T47D (cell line): ENCODE data around the gene CELA1.
A peak's percentile ranks its signal among the peaks of the same experiment; 100 is the strongest.
"Not testable (repeated sequence)": the region's sequence is repeated elsewhere in the genome, so short reads cannot be mapped to it uniquely, and the experiment has no call there.

Experiments used
- DNase-seq, 2 experiments: peaks; one replicate each; pipeline versions ENCODE4 v3.0.0 to v3.0.0-alpha.2; 2011 to 2012; ENCODE audit warnings: low read depth in 1 of 2, low spot score in 1 of 2
- JUND ChIP-seq: IDR thresholded peaks from 2 replicates; pipeline ENCODE4 v1.6.1; 2012; ENCODE audit warnings: low read depth
- in situ Hi-C: cut with HindIII; loops from 2 replicates; pipeline ENCODE4 v1.10.0; 2016; ENCODE audit warnings: low sequenced_read_pairs, low pct_unique_long_range_greater_than_20kb

The CELA1 gene

DNA sequence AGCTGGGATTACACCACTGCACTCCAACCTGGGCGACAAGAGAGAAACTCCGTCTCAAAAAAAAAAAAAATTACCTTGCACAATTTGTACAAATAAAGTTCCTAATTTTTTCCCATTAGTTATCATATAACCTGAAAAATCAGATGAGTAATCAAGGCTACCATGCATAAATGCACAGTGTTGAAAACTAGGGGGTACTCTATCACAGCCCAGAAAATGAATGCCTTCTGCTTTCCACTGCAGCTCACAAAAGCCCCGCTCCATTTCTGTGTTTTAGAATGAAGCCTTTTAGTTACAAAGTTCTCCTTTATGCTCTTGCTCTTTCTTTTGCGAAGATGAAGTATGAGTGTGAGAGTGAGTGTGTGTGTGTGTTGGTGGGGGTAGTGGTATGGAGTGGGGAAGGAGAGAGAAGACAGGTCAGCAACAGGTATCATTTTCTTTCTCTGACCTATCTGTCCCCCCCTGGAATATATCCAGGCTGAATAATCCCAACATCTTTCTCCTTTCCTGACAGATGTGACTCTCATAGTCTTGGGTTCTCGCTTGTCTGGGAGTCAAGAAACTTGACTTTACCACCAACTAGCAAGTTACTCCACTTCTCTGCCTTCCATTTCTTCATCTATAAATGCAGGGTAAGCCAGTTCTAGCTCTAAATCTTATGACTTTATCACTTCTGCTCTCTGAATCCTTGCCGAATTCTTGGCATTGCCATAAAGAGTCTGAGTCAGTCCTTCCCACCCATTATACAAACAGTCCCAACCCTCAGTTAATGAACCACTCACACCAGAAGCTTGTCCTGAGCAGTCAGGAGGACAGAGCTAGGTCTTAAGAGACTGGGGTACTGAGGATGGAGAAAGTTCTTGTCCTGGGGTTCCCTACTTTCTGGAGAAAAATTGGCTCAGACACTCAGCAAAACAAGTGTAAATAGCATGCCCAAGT lies 38.6 kb downstream of the CELA1 start:
- no peak for TF ChIP-seq JUND
- DNase-seq, result no peak
- in situ Hi-C loops, result no loop called here

GRCh38 chr12:51306507-51306906 lies 40.0 kb downstream of the CELA1 start:
- in situ Hi-C loops, result no loop called here
- no peak for TF ChIP-seq JUND
- no peak for DNase-seq

DNA sequence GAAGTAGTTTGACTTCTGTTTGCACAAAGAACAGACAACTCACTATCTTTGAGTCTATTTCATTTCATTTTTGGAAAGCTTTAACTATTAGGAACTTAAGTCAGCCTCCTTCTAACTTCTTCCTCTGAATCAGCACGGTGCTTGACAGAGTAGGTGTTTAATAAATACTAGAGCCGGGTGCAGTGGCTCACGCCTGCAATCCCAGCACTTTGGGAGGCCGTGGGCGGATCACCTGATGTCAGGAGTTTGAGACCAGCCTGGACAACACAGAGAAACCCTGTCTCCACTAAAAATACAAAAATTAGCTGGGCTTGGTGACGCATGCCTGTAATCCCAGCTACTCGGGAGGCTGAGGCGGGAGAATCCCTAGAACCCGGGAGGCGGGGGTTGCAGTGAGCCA lies 45.7 kb downstream of the CELA1 start:
- in situ Hi-C loops, DNase-seq: not testable (repeated sequence)

DNA sequence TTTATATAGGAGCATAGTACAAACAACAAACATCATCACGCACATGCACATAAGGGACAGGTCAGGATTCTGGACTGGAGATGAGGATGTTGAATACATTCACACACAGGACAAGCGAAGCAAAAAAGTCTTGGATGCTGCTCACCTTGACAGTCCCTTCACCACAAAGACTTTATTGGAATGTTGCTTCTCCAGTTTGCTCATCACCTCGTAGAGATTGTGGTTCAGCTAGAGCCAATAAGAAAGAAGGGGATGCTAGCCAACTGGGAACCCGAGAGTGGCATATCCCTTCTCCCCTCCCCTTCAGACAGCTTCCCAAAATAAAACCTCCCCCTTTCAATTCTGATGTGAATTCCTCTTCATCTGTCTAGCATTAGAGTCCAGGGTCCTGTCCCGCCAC lies 50.8 kb downstream of the CELA1 start:
- TF ChIP-seq JUND, result no peak
- in situ Hi-C loops, result no loop called here
- peak in 1 of 2 experiments; percentile 84 for DNase-seq

GRCh38 chr12:51294097-51294496 lies 52.4 kb downstream of the CELA1 start:
- DNase-seq, in situ Hi-C loops: not testable (repeated sequence)

- in situ Hi-C loops, result no loop called here
- no peak for DNase-seq
Measured at GRCh38 chr12:51293696-51294095, 52.8 kb downstream of the CELA1 start.

GRCh38 chr12:51291603-51292513 lies 54.6 kb downstream of the CELA1 start:
- in situ Hi-C loops, DNase-seq: not testable (repeated sequence)

More at GRCh38 chr12:51293696-51294095, 52.8 kb downstream of the CELA1 start:
- TF ChIP-seq JUND, result no peak

GRCh38 chr12:51285843-51286242 lies 60.6 kb downstream of the CELA1 start:
- DNase-seq, result no peak
- TF ChIP-seq JUND, result no peak
- in situ Hi-C loops, result no loop called here

- no peak for TF ChIP-seq JUND
- DNase-seq, result no peak
- in situ Hi-C loops, result no loop called here
Measured at GRCh38 chr12:51281202-51281924, 65.1 kb downstream of the CELA1 start.
